HG02588 (cell line): ENCODE results near the gene ROM1.
"Not testable (repeated sequence)": the region's sequence is repeated elsewhere in the genome, so short reads cannot be mapped to it uniquely, and the experiment has no call there.

Experiments
- ATAC-seq: cut with Tn5 transposase; IDR thresholded peaks from one replicate; pipeline ENCODE4 v1.9.1; 2021; ENCODE audit warnings: mild to moderate bottlenecking, moderate library complexity; ENCODE audit not compliant: unreplicated experiment

Gene ROM1

DNA sequence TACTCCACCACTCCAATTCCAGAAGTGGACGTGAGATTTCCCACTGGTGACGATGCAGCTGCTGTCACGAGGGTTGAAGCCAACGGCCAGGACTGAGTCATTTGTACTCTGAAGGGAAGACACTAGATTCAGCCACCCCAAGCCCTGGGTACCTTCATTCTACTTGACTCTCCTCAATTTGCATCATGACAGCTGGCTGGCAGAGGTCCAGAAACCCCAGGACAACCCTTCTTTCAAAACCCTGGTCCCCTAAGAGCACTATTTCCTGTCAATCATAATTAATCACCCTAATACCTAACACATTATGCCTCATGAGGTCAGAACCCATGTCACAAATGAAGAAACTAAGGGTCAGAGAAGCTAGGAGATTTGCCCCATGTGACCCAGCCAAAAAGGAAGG is 5.3 kb upstream of the ROM1 start:
- ATAC-seq: no peak

DNA sequence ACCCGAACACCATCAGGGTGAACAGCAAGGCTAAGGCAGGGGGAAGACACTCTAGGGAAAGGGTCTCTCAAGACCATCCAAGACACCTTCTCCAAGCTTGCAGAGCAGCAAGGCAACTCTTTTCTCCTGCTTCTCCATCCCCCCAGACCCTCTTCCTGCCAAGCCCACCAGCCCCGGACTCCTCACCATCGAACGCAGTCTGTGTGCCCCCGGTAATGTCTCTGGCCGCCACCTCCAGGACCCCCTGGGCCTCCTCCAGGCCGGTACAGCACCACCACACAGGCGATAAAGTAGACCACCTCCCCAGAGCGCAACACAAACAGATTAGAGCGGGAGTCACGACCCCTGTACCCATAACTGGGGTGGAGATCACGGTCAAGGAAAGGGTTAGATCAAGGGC is 4.3 kb upstream of the ROM1 start:
- ATAC-seq: no peak

DNA sequence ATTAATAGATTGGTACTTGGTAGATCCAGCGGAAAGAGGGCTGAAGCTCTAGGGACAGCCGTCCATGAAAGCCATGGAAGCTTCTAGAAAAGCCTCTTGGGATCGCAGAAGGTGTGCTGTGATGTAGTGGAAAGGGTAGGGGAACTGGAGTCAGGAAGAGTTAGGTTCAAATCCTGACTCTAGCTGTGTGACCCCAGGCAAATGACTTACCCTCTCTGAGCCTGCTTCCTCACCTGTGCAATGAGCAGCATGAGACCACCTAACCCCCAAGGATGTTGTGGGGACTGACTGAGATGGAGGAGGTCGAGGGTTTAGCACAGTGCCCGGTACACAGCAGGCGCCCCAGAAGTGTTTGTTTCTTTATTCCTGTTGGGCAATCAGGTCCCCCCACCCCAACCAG is 2.7 kb upstream of the ROM1 start:
- ATAC-seq: no peak

GRCh38 chr11:62610814-62611704 is 2.0 kb upstream of the ROM1 start:
- no peak for ATAC-seq

DNA sequence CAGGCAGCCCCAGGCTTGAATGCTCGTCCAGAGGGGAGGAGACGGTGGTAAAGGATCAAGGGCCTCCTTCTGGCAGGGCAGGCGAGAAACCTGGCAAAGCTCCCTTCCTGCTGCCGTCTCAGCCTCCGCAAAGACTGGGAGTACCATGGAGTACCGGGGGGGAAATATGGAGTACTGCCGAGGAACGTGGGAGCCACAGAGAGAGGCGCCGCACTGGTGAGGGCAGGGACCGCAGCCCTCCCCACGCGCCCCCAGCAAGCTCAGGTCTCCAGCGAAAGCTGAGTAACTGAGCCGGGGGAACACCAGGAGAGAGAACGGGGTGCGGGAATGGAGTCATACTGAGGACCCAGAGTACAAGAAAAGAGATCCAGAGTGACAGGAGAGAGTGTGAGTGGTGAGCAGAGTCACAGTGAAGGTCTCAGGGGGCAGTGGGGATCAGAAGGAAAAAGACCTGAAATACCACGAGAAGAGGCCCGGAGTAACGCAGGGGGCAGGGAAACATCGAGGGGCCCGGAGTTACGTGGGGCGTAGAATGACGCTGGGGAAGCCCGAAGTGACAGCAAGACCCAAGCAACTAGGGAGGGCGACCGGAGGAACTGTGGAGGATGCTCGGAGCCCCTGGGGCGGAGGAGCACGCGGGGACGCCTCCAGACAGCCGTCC is 1.2 kb upstream of the ROM1 start:
- peak; percentile 2 for ATAC-seq

DNA sequence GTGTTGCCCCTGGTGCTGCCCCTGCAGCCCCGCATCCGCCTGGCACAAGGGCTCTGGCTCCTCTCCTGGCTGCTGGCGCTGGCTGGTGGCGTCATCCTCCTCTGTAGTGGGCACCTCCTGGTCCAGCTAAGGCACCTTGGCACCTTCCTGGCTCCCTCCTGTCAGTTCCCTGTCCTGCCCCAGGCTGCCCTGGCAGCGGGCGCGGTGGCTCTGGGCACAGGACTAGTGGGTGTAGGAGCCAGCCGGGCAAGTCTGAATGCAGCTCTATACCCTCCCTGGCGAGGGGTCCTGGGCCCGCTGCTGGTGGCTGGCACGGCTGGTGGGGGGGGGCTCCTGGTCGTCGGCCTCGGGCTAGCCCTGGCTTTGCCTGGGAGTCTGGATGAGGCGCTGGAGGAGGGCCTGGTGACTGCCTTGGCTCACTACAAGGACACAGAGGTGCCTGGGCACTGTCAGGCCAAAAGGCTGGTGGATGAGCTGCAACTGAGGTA is 278 bp downstream of the ROM1 start:
- no peak for ATAC-seq

DNA sequence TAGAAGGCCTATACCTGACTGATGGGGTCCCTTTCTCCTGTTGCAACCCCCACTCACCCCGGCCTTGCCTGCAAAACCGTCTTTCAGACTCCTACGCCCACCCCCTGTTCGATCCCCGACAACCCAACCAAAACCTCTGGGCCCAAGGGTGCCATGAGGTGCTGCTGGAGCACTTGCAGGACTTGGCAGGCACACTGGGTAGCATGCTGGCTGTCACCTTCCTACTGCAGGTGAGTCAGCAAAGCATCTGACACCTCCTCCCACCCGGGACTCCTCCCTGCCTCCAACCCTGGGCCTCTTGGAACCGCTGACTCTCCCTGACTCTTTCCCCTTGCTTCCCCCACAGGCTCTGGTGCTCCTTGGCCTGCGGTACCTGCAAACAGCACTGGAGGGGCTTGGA is 1.2 kb downstream of the ROM1 start:
- ATAC-seq: no peak

DNA sequence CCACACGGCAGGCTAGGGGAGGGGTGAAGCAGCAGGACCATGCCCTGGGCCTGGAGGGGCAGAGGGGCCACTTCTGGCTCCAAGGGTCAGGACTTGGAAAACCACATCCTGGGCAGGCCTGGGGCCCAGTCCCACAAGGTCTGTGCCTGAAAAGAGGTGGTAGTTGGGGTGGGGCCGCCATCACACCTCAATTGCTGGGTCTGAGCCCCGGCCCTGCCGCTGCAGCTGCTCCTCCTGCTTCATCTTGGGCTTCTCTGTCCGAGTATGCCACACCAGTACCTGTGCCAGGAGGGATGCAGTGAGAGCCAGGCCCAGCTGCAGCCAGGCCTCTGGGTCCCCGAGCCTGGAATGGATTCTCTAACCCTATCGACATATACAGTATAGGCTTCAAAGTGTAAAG is 2.5 kb downstream of the ROM1 start:
- ATAC-seq: no peak

- not testable (repeated sequence) for ATAC-seq
These were observed 3.9 kb downstream of the ROM1 start for GRCh38 chr11:62616957-62617356.

GRCh38 chr11:62621027-62621566 is 8.0 kb downstream of the ROM1 start:
- ATAC-seq: no peak

DNA sequence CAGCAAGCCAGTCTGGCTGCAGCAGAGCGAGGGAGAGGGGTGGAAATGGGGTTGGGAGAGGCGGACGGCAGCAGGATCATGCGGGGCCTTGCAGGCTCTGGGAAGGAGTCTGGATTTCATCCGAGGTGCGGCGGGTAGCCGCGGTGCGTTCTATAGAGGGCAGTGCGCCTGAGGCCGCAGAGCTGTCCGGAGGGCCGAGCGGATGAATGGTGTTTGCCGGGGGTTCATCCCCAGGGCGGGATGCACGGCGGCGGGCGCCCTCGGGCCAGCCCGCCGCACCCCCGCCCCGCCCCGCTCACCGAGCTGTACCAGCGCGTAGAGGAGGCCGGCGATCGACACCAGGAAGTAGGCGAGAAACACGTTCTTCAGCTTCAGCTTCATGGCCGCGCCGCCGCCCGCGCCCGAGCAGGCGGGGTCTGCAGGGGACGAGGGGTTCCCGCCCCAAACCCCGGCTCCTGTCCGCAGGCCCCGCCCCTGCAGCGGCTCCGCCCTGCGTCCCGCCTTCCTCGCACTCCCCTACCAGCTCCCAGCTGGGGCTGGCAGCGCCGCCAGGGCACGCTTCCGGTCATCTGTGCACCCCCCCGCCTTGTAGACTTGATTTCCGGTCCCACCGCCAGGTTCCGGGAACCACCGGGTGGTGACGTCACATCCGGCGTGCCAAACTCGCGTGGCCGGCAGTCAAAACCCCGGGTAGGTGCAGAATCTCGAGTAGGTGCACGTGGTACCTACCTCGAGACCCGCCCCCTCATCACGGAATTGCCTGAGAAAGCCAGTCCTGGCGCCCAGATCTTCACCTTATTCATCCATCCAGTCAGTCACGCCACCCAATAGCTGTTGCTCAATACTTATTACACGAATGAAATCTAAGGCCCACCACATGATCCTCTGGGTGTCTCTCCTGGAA is 8.8 kb downstream of the ROM1 start, which contains the start of gene B3GAT3:
TSS of gene B3GAT3 (minus strand) at position 420 of the 904 bp plus-strand sequence. CDS start at position 381, 39 bp downstream.
- ATAC-seq: peak; percentile 94

DNA sequence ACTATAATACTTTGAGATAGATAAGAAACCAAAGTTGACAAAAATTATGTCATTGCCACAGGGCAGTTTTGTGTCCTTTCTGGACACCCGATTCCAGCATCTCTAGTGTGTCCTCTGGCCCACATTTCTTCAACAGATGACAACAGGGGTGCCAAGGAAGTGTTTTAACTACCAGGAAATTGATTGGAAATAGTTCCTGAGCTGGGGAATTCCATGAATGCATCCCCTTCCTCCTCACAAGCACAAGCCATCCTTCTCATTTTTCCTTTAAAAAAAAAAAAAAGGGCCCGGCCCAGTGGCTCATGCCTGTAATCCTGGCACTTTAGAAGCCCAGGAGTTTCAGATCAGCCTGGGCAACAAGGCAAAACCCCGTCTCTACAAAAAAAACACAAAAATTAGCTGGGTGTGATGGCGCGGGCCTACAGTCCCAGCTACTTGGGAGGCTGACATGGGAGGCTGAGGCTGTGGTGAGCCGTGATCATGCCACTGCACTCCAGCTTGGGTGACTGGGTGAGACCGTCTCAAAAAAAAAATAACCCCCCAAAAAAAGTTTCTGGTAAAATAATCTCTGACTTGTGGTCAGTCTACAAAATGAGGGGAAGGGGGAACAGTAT is 9.5 kb downstream of the ROM1 start:
- no peak for ATAC-seq

GRCh38 chr11:62627713-62628112 is 14.7 kb downstream of the ROM1 start:
- no peak for ATAC-seq

DNA sequence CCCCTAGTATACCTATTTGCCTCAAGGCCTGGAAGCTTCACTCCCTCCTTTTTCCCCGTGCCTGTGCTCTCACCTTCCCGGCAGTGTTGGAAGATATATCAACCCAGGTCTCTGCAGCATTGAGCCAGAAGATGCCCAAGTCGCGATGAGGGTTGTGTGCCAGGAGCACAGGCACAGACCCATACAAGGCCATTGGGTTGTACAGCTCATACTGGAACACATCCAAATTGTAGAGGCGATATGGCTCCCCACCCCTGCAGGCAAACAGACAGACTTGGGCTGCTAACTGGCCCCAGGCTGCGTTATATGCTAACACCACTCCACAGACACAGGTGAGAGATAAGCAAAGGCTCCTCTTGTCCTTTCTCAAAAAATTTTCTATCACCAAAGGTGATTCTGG is 19.4 kb downstream of the ROM1 start:
- no peak for ATAC-seq

- ATAC-seq: no peak
These were observed 31.2 kb downstream of the ROM1 start for GRCh38 chr11:62644220-62644619.

DNA sequence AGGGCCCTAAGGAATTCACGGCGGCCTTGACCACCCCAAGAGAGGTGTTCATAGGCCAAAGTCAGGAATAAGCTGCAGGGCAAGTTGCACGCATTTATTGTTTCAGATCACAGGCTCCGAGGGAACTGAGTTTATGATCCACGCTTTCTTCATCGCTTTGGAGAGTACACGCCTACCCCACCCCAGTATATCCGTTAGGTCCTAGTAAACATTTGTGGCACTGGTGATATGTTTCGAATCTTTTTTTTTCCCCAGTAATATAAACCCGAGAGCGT is 32.6 kb downstream of the ROM1 start:
- ATAC-seq: no peak

DNA sequence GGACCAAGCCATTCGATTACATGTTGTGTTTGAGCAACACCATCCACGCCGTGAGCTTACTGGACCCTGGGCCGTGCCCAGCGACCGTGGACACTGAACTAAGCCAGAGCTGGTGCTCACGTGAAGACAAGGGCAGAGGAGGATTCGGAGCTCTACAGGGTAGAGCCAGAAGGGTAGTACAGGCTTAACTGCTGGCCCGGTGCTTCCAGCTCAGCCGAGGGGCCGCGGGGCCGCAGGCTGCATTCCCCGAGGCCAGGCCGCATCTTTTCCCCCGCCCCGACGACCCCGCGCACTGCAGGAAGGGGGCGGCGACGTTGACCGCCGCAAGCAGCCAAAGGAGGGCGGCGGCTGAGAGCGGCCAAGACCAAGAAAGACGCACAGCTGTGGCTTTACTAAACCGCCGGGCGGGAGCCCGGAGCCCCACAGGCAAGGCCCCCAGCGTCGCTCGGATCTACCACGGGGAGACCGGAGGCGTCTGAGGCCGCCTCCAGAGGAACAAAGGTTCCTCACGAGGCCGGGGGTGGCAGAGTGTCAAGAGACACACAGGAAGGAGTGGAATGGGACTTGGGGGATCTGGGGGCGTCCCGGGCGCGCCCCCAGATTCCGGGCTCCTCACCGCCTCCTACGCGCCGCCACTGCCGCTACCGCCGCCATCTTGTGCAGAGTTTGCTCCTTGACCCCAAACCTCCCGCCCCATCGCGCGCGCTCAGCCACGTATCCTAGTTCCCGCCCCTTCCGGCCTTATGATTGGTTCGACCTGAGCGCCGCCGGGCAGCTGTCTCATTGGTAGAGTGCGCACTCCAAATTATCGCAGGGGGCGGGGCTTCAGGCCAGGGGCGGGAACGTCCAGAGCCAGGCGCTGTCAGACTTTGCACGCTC is 33.1 kb downstream of the ROM1 start, which contains the start of gene GANAB:
TSS of gene GANAB (minus strand) at position 668 of the 879 bp plus-strand sequence. CDS start at position 654, 14 bp downstream.
- ATAC-seq: peak; percentile 83

- ATAC-seq: no peak
These were observed 34.0 kb downstream of the ROM1 start for GRCh38 chr11:62646825-62647608.

DNA sequence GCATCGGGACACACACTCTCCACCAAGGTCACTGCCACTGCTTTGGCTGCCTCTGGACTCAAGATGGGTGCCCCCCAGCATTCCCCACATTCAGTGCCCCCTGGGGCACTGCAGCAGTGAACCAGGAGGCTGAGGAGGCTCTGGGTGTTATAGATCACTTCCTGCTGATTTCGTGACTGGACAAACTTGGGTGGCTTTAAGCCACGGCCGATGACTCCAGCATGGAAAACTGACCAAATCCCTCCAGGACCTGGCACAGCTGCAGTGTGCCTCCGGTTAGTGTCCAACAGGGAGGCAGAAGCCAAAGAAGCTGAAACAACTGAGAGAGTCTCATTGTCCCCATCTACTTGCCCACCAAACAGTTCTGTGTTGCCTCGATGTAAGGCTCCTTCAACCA is 34.5 kb downstream of the ROM1 start:
- ATAC-seq: no peak
